Testis (tissue), 3 donors: ENCODE data around the gene TMEM183A. TPM values are rescaled to one million over a fixed set of nuclear protein-coding genes. Genes with fewer than 3 reads are reported as not detected.

Experiments used
- DNase-seq: peaks from one replicate; pipeline ENCODE4 v3.0.0-alpha.2; 2019
- H3K27ac ChIP-seq, 2 donors: fragments of 200-600 bp; sonication (generic); one replicate each; pipeline ENCODE4 v1.5.1; 2019
- H3K27me3 ChIP-seq: fragments of 200-600 bp; sonication (generic); one replicate; pipeline ENCODE4 v1.5.1; 2019
- H3K36me3 ChIP-seq: fragments of 200-600 bp; sonication (generic); one replicate; pipeline ENCODE4 v1.5.1; 2017; ENCODE audit warnings: low read depth; ENCODE audit errors: missing control alignments
- H3K4me1 ChIP-seq: fragments of 200-600 bp; sonication (generic); one replicate; pipeline ENCODE4 v1.5.1; 2019
- H3K4me3 ChIP-seq, 2 donors: fragments of 200-600 bp; sonication (generic); one replicate each; pipeline ENCODE4 v1.5.1; 2017 to 2019
- H3K9me3 ChIP-seq: fragments of 200-600 bp; sonication (generic); one replicate; pipeline ENCODE4 v1.5.1; 2017
- POLR2A ChIP-seq: fragments of 450-650 bp; IDR thresholded peaks from one replicate; pipeline ENCODE4 v1.6.1; 2017; ENCODE audit warnings: antibody characterized with exemption, mild to moderate bottlenecking, moderate library complexity
- WGBS, 2 donors: methylation state at CpG; one replicate each; pipeline ENCODE4 v1.1.5; 2018; 5-methylcytosine and 5-hydroxymethylcytosine counted together
- intact Hi-C: fragments of 100-400 bp; cut with DNase I; formaldehyde crosslinking; loops from one replicate; pipeline ENCODE4 v1.15.1; 2023; ENCODE audit warnings: low total_unique reads
- polyA plus RNA-seq: library from polyadenylated mRNA; stranded (reverse); fragments of 350-450 nt; fragmentation: Illumina TruSeq; extraction: RNeasy Lipid Tissue Mini Kit (QIAGEN cat#74804); gene quantifications from one replicate; pipeline ENCODE4 v1.2.3, GENCODE V29; 2014; ENCODE audit warnings: low read depth, low replicate concordance; ENCODE audit not compliant: insufficient read depth
- total RNA-seq, 2 donors: library from RNA; depleted of rRNA; stranded (reverse); fragments of >200 nt; gene quantifications; one replicate each; pipeline ENCODE4 v1.2.3, GENCODE V29; 2016
- TF ChIP-seq, protein P1 (sequence below), 3 experiments: fragments of 450-650 bp in 2 of 3; fragments of 200-600 bp in 1 of 3; sonication (generic) in 1 of 3; IDR thresholded peaks; one replicate each; pipeline ENCODE4 v1.5.1; 2016 to 2019; ENCODE audit warnings: antibody characterized with exemption in 3 of 3, mild to moderate bottlenecking in 2 of 3, moderate library complexity in 1 of 3

The TMEM183A gene
- total and polyA plus RNA-seq, 3 donors from 2014 or later, result 114 to 135 (median 129) TPM

- Histone ChIP-seq H3K36me3 (no peaks in the 10 kb centered on the region), H3K9me3 (no peaks in the 10 kb centered on the region), H3K4me1 (peaks cover 30% of the 10 kb centered on the region), H3K27me3 (no peaks in the 10 kb centered on the region), H3K4me3 (no peak overlapping the region), H3K27ac (no peak overlapping the region)
- no peak for DNase-seq
- intact Hi-C loops, result no loop called here
- no peak for TF ChIP-seq POLR2A
- TF ChIP-seq, protein P1, sequence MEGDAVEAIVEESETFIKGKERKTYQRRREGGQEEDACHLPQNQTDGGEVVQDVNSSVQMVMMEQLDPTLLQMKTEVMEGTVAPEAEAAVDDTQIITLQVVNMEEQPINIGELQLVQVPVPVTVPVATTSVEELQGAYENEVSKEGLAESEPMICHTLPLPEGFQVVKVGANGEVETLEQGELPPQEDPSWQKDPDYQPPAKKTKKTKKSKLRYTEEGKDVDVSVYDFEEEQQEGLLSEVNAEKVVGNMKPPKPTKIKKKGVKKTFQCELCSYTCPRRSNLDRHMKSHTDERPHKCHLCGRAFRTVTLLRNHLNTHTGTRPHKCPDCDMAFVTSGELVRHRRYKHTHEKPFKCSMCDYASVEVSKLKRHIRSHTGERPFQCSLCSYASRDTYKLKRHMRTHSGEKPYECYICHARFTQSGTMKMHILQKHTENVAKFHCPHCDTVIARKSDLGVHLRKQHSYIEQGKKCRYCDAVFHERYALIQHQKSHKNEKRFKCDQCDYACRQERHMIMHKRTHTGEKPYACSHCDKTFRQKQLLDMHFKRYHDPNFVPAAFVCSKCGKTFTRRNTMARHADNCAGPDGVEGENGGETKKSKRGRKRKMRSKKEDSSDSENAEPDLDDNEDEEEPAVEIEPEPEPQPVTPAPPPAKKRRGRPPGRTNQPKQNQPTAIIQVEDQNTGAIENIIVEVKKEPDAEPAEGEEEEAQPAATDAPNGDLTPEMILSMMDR (IDR thresholded peaks at IDR 0.05), result no peak
- WGBS, 2 donors, result 78 to 89% methylated on average over 5 of the region's 5 CpGs
These were observed 45.8 kb upstream of the TMEM183A start for GRCh38 chr1:202961220-202961880.

DNA sequence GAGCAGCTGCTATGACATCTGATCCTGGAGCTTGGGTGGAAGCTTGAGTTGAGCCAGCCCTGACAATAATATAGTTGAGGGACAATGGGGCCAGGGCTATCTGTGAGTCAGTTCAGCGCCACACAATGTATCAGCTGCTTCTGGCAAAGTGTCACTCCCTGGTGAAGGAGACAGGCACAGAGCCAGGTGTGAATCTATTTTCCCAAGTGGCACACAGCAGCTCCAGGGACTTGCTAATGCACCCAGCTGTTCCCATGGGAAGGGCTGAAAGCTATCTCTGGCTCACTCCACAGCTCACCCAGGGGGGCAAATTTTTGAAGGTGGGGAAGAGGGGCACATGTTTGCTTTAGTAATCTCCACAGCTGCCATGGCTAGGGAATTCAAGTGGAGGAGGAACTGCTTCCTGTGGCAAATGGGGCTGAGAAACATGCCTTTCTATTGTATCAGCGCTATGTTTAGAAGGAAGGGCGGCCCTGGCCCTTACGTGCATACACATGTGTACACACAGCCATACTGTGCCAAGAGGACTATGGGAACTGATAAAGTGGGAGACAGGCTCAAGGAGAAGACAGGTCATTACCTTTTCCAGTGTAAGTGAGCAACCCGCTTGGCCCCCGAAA lies 42.3 kb upstream of the TMEM183A start:
- peak; percentile 91 for DNase-seq
- peaks cover 22% of the 10 kb centered on the region for H3K4me1 ChIP-seq
- intact Hi-C loops, result no loop called here
- TF ChIP-seq, protein P1 (IDR thresholded peaks at IDR 0.05), result no peak
- no peak for TF ChIP-seq POLR2A
- WGBS, 2 donors, result 61 to 80% methylated on average over 5 to 6 of the region's 6 CpGs
- no peaks in the 10 kb centered on the region for H3K9me3 ChIP-seq
- H3K27me3 ChIP-seq, result no peaks in the 10 kb centered on the region
- no peak overlapping the region for H3K4me3 ChIP-seq
- peak overlapping the region; percentile 41 to 63 for H3K27ac ChIP-seq
- H3K36me3 ChIP-seq, result no peaks in the 10 kb centered on the region

DNA sequence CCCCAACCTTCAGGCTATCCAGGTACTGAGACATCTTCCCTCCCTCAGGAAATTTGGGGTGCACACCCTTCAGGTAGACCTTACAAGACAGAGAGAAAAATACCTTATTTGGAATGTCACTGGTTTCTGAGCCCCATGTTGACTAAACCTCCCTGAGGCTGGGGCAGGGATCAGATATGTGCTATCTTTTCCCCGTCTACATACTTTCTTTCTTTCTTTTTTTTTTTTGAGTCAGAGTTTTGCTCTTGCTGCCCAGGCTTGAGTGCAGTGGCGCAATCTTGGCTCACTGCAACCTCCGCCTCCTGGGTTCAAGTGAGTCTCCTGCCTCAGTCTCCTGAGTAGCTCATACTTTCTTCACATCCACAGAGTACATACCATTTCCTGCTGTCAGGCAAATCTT lies 41.8 kb upstream of the TMEM183A start:
- no peaks in the 10 kb centered on the region for H3K27me3 ChIP-seq
- H3K27ac ChIP-seq, result peak overlapping the region; percentile 41 to 63
- no peaks in the 10 kb centered on the region for H3K9me3 ChIP-seq
- TF ChIP-seq POLR2A, result no peak
- TF ChIP-seq, protein P1 (IDR thresholded peaks at IDR 0.05), result no peak
- H3K4me3 ChIP-seq, result no peak overlapping the region
- H3K36me3 ChIP-seq, result no peaks in the 10 kb centered on the region
- H3K4me1 ChIP-seq, result peaks cover 22% of the 10 kb centered on the region
- intact Hi-C loops, result no loop called here
- 71 to 77% methylated on average over 3 of the region's 3 CpGs for WGBS, 2 donors
- DNase-seq, result no peak

DNA sequence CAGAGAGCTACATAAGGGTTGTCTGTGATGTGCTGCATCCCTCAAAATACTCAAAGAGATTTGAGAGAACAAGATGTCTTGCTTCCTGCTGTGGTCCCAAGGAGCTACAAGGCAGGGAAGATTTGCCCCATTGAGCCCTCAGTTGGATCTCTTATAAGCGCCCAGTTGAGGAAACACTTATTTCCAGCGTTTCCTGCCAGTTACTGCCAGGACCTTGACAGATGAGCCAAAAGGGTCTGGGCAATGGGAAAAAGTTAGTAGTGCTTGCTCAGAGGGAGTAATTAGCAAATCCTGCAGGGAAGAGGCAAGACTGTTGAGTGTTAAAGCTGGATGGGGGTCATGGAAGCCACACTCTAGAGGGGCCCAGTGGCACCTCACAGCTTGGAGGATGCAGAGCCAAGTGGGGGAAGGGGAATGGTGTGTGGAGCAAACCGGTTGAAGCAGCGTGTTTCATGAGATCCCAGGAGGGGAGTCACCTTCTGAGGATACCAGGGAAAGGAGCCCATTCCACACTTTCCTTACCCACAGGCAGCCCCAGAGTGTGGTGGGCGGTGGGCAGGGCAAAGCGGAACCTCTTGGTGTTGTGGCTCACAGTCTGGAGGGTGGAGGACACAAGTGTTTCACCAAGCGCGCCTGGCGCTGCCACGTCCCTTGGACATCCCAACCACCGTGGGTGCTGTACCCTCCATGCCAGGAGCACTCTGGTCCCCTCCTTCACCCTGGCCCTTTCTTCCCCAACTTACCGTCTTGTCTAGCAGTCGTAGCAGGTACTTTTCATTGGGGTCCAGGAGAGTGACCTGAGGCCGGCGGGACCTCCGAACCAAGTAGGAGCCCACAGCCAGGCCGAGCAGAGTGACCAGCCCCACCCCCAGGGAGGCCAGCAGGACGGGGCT lies 40.9 kb upstream of the TMEM183A start:
- TF ChIP-seq, protein P1 (IDR thresholded peaks at IDR 0.05), result no peak
- no peak for TF ChIP-seq POLR2A
- no peaks in the 10 kb centered on the region for H3K36me3 ChIP-seq
- intact Hi-C loops, result no loop called here
- H3K27ac ChIP-seq, result peak overlapping the region; percentile 96
- DNase-seq, result peak; percentile 28
- 29 to 37% methylated on average over 16 to 18 of the region's 18 CpGs for WGBS, 2 donors
- H3K27me3 ChIP-seq, result no peaks in the 10 kb centered on the region
- H3K9me3 ChIP-seq, result no peaks in the 10 kb centered on the region
- peaks cover 22% of the 10 kb centered on the region for H3K4me1 ChIP-seq
- peak overlapping the region; percentile 93 to 95 for H3K4me3 ChIP-seq
